ENCODE measurements around the gene DAPK1.

Gene DAPK1

DNA sequence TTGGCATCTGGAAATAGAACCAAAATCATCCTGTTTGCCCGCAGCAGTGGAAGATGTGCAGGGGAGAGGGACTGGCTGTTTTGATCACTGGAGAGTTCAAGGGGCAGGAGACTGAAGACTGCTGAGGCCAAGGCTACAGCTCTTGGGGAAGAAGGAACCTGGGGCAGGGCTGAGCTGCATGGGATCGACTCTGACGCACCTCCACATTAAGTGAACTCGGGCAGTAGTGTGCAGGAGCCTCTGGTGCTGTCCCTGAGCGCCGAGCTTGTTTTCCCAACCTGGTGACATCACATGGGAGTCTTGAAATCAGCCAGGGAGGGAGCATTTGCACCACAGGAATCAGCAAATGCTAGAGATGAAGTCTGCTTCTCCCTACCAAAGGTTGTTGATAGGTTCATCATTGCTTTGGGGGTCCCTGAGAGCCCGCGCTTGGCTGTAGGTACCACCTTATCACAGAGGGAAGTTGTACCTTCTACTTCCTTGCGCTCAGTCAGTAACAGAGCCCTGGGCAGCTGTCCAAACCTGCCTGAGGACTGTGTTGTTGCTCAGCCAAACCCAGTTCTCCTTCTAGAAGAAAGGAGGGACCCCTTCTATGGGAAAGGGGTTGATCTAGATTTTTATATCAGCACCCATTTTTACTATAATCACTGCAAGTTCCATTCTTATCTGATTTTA is 175.9 kb downstream of the DAPK1 start:
- FAIRE-seq: no peak

DNA sequence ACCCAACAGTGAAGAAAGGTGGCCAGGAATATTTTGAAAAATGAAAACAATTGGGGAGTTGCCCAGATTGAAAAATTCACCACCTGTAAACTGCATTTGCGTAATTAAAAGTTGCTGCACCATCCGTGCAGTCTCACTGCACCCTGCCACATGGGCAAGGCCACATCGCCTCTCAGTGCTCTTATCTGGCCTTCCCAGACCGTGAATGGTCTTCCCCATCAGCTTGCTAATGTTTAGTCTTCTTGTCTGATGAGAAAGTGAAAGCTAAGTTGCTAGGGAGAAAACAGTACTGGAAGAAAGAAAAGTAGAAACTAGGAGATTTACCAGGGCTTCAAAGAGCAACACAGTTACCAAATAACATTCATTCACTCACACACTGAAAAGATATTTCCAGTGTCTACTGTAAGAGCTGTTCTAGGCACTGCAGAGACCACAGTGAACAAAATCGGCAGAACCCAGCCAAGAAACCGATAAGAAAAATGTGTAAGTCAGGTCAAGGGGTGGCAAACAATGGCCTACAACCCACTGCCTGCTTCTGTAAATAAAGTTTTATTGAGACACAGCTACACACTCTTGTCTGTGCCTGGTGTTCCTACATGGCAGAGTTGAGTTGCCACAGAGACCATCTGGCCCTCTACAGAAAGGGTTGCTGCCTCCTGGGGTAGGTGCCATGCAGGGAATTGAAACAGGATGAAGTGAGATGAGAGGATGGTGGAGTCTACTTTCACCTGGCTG is 177.1 kb downstream of the DAPK1 start:
- FAIRE-seq: no peak

DNA sequence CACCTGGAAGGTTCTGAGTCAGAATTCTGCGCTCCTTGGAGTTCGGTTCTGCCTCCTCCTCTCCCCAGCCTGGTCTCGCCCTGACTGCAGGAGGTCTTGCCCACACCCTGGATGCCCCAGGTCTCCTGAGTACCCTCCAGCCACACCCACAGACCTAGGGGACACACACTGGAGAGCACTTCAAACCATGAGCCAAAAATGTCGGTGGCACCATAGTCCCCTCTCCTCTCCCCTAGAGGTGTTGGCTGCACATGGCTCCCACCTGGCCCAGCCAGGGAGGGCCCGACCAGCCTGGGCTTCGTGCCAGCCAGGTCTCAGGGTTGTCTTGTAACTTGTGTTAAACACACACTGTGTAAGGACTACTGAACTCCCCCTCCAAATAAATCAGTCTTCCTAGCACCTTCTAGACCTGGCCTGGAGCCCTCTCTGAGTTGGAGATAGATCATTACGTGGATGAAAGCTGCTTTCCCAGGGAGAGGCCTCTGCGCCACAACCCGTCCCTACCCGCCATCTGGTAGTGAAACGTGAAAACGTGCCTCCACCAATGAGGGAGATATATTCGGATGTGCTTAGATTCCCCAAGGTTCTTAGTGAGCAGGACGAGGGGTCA is 178.3 kb downstream of the DAPK1 start:
- no peak for FAIRE-seq

DNA sequence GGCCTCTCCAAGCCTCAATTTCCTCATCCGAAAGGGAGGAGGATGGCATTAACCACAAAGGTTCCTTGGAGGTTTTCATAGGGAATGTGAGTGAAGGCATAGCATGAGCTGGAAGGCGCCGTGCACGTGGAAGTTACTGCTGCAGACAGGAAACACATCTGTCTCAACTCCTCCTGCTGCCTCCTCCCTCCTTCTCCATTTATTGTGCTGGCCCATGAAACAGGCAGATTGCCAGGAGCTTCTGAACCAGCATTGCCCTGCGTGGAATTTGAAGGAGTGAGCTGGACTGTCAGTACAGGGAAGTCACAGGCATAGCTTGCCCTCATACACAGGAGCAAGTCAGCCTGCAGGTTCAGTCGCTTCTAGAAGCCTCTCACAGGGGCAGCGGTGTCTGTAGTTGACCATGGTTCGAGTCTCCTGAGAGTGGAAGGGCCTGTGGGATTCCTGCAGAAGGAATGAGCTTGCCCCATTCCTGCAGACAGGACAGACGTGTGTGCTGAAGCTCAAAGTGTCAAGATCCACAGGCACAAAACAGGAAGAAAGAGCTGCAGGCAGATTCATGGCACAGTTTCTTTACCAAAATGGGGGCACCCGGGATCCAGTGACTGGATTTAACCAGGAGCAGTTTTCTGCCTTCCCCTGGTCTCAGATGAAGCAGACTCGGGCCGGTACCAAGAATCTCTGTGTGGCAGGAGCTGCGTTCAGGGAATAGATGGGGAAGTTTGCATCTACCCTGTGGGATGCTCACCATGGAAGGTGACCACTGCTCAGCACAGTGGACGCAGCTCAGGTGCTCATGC is 179.5 kb downstream of the DAPK1 start:
- FAIRE-seq: no peak

DNA sequence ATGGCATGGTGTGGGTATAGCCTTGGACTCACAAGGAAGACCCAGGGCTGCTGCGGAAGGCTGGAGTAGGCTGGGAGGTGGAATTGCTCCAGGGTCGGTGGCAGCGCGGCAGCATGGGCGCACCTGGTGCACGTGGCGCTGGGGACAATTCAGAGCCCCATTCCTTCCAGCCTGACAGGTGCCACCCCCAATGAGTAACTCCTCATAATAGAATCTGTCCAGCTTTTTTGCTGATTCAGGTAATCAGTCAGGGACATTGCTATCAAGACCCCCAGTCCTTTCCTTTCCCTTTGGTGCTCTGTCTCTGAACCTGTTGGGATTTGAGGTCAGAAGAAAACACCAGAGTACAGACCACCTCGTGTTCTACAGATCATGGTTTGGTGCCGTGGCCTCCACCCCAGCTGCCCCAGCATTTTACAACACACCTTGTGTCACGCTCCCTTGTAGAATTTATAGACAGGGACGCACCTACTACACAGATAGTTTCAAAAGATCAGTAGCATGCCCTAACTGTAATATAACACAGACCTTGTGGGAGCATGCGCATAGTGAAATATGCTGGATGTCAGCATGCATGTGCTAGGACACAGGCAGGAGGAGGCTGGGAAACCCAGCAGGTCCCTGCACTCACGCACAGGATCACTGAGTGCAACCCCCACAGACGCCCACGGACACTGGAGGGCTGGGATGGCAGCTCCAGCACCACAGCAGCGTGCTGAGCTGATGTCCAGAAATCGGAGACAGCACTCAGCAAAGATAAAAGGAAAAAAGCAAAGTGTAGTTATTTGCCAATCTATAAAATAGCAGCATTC is 180.3 kb downstream of the DAPK1 start:
- FAIRE-seq: no peak

DNA sequence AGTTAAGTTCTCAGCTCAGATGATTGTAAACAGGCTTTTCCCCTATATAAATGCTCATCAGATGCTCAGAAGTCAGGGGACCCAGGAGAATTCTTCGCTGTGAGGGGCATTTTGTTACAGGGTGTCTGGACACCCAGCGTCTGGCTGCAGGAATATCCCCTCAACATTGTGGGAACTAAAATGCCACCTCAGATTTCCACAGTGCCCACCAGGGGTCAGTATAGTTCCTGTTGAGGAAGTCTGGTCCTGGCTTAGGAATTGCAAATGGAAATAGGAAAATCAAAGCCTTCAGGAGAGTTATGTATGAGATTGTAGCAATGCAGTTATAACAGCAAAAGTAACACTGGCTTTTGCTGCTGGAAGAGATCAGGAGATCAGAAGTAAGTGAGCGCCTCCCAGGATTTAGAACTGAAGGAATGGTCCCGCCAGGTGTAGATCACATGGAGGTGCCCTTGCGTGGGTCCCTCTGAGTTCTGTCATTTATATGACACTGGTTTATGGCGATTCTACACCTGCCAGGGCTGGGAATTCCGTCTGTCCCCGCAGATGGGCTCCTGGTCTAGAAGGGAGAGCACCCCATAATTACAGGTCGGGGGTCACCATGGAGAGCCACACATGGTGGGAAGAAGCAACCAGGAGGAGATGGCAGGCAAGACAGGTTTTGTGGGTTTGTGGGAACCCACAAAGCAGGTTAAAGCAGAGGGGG is 181.1 kb downstream of the DAPK1 start:
- no peak for FAIRE-seq

DNA sequence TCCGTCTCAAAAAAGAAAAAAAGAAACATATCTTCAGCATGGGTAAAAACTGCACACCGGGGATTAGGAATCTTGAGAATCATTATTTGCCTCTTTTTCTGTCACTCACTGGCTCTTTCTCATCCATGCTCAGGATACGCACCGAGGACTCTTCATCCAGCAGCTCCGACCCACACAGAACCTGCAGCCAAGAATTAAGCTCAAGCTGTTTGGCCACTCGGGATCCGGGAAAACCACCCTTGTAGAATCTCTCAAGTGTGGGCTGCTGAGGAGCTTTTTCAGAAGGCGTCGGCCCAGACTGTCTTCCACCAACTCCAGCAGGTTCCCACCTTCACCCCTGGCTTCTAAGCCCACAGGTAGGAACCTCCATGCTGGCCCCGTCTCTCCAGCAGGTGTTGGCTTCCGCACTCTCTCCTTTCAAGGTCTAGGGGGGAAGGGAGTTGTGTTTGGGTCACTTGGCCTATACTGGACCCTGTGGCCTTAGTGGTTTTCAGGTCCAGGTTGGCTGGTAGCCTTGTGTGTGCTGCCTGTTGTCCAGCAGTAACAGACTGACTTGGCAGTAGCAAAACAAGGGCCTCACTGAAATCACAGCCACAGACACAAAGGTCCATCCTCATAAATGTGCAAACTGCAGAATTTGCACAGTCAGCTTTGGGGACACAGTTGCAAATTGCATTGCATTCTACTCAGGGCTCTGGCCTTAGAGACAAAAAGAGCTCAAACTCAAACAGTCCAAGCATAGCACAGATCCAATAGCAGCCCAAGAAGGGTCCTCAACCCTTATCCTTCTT is 183.8 kb downstream of the DAPK1 start:
- FAIRE-seq: no peak

DNA sequence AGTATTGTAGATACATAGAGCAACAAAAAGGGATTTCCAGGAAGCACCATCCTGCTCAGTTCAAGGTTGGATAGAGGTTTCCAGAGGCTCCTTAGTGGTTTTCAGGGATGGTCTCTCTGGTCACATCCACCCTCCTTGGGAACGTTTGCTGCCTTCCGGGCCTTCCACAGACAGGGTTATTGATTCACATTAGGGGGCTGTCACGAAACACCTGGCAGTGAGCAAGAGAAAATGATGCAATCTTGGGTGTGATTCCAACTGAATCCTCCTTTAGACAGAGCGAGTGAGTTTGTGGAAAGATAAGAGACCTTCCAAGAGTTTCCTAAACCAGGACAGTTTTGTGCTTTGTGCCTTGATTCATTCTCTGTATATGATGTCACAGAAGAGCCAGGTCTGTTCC is 184.4 kb downstream of the DAPK1 start:
- FAIRE-seq: peak; percentile 9

DNA sequence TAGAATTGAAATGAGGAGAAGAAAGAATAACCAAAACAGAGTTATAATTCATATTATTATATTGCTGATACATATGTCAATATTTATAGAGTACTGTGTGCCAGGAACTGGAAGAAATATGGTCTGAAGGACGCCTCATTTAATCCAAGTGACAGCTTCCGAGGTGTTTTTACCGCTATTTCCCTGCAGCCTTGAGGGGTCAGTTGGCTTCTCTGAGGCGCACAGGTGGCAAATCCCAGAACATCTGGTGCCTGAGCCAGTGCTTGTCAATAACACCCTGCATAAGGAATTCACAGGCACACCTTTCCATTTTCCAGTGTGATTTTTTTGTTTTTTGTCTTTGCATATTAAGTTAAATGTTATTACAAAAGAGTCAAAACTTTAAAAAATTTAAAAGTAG is 185.0 kb downstream of the DAPK1 start:
- FAIRE-seq: no peak

DNA sequence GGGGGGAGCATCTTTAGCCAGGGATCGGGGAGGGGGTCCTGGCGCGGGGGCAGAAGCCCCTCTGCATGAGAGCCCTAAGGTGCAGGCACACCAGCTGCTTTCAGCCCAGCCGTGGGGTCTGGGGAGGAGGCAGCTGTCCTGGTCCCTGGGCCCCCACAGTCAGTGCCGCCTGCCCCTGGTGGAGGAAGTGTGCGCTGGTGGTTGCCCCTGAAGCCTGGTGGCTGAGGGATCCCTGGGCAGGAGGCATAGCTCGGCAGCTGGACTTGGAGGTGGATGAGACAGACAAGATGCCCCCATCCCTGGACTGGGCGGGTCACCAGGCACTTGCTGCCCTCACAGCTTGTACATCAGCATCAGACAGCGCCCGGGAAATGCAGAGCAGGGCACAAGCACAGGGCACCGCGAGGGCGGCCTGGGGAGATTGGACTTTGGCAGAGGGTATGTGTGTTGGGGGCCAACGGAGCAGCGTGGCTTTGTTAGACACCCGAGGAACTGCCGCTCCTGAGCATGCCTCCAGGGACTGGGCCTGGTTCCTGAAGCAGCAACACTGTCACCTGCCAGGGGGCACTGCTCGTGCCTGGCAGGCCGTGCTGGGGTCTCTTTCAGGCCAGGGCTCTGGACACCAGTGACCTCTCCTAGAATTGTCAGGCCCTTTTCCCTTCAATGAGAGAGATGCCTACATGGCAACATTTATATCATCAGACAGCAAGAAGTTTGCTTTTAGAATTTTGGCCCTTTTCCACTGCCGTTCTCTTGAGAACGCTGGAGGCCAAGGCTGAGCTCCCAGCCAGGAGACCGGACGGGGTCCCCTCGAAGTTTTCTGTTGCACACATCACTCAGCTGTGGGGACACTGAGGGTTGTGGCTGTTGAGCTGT is 186.3 kb downstream of the DAPK1 start:
- no peak for FAIRE-seq

DNA sequence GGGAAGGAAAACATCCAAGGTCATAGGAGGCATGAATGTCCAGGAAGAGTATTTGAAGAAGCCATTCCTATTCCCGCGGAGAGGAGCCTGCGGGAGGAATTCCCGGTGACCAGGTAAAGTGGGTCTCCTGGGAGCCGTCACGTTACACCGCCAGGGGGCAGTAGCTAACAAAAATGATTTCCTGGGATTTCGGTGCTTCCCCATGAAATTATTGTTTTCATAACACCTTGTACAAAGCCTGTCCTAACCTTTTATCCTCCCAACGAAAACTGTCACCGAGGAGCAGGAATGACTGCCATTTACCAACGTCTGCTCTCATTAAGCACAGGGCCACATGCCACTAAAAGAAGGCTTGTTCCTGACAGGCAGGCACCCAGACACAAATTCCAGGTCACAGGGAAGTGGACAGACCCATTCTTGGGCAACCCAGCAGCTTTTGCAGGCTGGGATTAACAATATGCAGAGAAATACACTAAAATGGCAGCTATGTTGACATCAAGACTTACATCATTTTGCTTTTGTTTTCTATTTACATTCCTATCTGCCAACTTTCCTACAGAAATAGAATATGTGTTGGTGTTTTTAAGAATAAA is 187.1 kb downstream of the DAPK1 start:
- FAIRE-seq: peak; percentile 47

DNA sequence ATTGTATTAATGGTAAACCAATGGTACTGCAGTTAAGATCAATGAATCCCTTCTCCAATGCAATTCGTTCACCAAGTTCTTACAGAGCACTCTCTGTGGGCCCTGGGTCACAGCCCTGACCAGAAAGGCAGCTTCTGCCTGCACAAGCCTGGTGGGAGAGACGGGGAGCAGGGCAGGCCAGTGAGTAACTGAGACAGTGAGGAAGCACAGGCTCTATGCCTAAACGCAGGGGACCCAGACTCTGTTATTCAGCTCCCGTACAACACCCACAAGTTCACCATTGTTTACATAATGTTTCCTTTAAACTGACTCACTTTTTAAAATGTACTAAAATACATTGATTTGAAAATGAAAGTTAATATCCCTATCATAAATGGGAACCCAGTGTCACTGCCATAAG is 187.8 kb downstream of the DAPK1 start:
- no peak for FAIRE-seq

DNA sequence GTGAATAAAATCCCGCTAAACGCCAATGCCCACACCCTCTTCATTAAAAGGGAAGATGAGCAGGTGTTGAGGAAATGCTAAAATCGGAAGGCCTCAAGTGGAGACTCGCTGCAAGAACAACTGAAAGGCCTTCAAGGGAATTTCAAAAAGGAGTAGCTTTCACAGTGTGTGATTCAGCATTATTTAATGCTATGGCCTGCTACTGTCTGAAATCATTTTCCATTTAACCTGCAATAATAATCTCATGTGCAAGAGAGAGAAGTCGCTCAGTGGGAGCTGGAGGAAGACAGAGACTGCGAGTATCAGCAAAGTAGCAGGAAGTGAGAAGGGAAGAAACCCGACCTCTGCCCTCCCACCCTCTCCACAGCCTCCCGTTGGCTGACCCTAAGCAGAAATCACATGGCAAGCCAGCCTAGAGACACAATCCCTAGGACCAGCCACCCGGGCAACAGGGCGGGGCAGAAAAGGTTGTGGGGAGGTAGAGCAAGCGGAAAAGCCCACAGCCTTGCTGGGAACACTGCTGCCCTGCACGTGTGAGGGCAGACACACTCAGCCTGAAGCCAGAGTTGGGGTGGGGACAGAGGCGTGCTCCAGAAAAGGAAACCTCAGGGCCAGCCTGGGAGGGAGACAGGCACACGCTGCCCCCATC is 188.3 kb downstream of the DAPK1 start:
- FAIRE-seq: no peak

DNA sequence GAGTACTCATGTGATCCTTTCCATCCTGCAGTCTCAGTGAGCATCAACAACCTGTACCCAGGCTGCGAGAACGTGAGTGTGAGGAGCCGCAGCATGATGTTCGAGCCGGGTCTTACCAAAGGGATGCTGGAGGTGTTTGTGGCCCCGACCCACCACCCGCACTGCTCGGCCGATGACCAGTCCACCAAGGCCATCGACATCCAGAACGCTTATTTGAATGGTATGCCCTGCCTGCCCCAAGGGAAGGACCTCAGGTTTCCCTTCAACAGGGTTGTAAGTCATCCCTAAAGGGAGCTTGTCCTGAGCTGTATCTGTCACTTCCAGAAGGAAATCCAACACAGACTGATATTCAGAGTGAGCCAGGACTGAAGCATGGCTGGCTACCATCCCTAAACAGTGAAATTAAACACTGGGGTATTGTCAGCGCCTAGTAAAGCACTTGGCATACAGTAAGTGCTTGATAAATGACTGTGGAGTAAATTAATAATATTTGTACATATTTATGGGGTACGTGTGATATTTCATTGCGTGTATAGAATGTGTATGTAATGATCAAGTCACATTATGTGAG is 188.9 kb downstream of the DAPK1 start:
- no peak for FAIRE-seq

DNA sequence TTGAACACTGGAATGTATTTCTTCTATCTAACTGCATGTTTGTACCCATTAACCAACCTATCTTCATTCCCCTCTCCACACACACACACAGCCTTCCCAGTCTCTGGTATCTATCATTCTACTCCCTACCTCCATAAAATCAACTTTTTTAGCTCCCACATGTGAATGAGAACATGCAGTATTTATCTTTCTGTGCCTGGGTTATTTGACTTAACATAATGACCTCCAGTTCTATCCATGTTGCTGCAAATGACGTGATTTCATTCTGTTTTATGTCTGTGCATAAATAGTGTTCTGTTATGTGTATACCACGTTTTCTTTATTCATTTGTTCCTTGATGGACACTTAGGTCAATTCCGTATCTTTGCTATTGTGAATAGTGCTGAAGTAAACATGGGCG is 189.5 kb downstream of the DAPK1 start:
- FAIRE-seq: no peak

DNA sequence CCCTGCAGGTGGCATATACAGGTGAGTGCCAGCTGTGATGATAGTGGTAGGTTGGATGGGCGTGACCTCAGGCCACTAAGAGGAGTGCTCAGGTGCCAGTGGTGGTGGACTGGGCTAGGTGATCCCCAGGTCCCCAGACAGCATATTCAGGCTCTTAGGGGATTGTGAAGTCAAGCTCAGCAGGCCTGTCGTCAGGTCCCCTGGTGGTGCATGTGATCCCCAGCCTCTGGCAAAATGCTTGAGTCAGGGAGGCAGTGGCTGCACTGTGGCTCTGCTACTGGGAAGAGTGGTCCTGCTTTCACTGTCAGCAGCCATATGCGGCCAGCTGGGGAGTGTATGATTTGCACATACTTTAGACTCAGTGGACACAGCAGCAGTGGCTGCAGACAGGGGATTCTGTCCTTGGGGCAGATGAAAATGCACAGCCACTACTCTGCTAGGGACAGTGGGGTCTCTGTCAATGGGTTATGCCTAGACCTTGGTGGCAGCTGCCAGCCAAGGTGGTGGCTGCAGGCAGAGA is 196.6 kb downstream of the DAPK1 start:
- no peak for FAIRE-seq

DNA sequence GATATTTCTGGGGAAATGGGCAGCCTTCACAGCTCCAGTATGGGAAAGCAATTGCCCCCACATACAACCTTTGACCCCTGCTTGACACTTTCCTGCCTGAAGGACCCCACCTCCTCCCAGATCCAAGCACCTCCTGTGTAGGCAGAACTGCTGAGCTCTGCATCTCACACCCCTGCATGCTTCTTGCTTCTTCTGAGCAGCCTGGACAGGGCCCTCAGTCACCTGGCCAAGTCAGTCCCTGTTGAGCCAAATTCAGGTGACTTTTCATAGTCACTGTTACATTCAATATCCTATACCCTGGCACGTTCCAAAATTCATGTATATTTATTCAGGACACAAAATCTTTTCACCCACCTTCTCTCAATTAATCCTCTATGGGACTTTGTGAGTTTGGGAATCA is 197.9 kb downstream of the DAPK1 start:
- FAIRE-seq: no peak

DNA sequence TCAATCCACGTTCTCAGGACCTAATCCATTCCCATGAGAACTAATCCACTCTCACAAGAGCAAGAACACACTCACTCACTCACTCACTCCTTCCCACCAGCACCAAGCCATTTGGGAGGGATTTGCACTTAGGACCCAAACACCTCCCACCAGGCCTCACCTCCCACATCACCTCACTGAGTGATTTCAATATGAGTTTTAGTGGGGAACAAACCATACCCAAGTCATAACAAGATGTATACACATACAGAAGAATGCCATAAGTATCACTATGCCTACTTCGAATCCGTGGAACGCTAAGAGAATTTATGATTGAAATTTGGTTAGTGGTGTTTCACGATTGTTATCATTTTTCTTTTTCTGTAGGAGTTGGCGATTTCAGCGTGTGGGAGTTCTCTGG is 199.0 kb downstream of the DAPK1 start:
- no peak for FAIRE-seq
